ENCODE data around the gene ARL5B.

ARL5B gene

GRCh38 chr10:18713077-18713476 is 53.8 kb downstream of the ARL5B start:
- DNase-seq = no peak

GRCh38 chr10:18718991-18719390 is 59.8 kb downstream of the ARL5B start:
- no peak for DNase-seq

GRCh38 chr10:18719811-18720210 is 60.6 kb downstream of the ARL5B start:
- DNase-seq = no peak

- DNase-seq = no peak
These were observed 61.8 kb downstream of the ARL5B start for GRCh38 chr10:18721067-18721466.

- DNase-seq = no peak
These were observed 64.6 kb downstream of the ARL5B start for GRCh38 chr10:18723801-18724200.
